Keratinocyte (primary cell): ENCODE data around the gene SORBS2.

Experiments used
- CTCF ChIP-seq, 3 experiments: IDR thresholded peaks in 1 of 3; conservative IDR thresholded peaks in 1 of 3; optimal IDR thresholded peaks in 1 of 3; 2 replicates in 2 of 3; 3 replicates in 1 of 3; pipeline versions ENCODE3 to v1.5.1; 2011; ENCODE audit warnings: low read length in 3 of 3, mild to moderate bottlenecking in 3 of 3, moderate library complexity in 2 of 3, control low read depth in 1 of 3, inconsistent platforms in 1 of 3; ENCODE audit not compliant: insufficient read depth in 2 of 3; ENCODE audit errors: extremely low read depth in 1 of 3
- EZH2 ChIP-seq: IDR thresholded peaks from one replicate; pipeline ENCODE4 v1.6.1; 2012; ENCODE audit warnings: inconsistent platforms, mild to moderate bottlenecking, low read length, moderate library complexity

- TF ChIP-seq CTCF (optimal IDR thresholded peaks at IDR 0.05 in 1 of 3, IDR thresholded peaks at IDR 0.05 in 1 of 3, conservative IDR thresholded peaks at IDR 0.05 in 1 of 3; ENCODE audit: extremely low read depth in 1 of 3, insufficient read depth in 2 of 3, low read length in 3 of 3) (no peak), EZH2 (no peak)
Observed at GRCh38 chr4:185758807-185759206, 53.2 kb downstream of the SORBS2 start.
